ENCODE results near the gene CFI.
"Not testable (repeated sequence)": the region's sequence is repeated elsewhere in the genome, so short reads cannot be mapped to it uniquely, and the experiment has no call there.

CFI gene

GRCh38 chr4:109787807-109788206, 14.0 kb downstream of the CFI start:
- DNase-seq, result no peak

- no peak for DNase-seq
Measured at GRCh38 chr4:109786846-109787245, 15.0 kb downstream of the CFI start.

GRCh38 chr4:109782092-109782491, 19.7 kb downstream of the CFI start:
- not testable (repeated sequence) for DNase-seq

DNA sequence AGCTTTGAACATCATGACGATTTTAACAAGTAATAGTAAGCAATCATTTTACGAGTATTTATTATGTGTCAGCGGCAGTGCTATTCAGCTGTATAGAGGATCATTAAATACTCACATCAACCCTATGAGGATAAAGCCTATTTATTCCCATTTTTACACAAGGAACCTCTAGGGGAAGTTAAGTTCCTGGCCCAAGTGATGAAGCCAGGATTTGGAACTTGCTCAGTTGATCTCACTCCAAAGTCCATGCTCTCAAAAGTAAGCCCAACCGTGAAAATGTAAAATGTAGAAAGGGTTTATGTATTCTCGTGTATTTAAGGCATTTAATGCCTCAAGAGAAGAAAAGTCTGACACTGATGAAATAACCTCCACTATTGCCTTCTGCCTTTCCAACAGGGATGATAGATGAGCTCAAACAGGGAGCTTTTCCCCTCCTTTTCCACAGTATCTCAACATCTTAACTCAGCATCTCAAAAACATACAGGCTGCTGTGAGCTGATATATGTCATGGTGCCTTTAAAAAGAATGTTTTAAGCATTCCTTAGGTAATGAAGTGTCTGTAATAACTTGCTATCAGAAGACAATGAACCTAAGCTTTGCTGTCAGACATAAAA, 36.9 kb downstream of the CFI start:
- DNase-seq, result no peak

- DNase-seq, result no peak
Measured at GRCh38 chr4:109764376-109764775, 37.4 kb downstream of the CFI start.

DNA sequence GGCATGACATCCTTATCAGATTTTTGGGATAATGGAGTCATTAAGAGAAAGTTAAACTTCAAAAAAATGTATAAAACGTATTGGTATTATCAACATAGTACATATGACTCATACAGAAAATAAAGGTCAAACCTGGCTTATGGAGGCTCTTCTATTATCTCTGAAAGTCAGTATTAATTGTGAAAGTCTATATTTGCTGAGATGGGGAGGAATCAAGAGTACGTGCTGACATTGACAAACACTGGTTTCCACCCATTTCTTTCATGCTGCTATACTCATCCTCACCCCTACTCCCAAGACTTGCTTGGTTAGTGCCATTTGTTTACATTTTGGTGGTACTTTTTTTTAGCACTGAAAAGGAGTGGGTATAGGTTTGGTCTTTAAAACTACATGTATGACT, 41.1 kb downstream of the CFI start:
- DNase-seq, result no peak

- DNase-seq, result no peak
Measured at GRCh38 chr4:109755656-109756055, 46.1 kb downstream of the CFI start.

DNA sequence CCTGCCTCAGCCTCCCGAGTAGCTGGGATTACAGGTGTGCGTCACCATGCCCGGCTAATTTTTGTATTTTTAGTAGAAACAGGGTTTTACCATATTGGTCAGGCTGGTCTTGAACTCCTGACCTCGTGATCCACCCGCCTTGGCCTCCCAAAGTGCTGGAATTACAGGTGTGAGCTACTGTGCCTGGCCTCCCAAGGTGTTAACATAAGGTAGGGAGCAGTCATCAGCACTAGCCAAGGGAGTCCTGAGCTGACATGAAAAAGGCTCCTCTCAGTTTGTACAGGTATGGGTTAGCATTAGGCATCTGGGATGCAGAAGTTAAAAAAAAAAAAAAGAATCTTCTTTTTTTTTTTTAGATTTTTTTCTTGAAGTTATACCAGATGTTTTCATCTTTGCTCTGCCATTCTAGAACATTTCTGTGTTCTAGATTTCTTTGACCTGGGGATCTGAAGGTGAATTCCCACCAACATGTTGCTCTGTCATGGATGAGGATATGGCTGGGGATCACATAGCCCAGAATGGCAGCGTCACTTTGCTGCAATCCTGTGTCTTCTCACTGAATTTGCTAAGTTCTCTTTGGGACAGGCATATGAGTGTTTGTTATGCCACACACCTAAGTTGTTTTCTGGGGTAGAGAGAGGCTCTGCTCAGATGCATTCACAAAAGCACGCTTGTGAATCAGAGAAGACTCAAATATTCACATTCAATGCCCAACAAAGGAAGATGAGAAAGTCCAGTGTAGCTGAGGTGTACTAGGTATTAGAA, 47.5 kb downstream of the CFI start:
- DNase-seq, result no peak

DNA sequence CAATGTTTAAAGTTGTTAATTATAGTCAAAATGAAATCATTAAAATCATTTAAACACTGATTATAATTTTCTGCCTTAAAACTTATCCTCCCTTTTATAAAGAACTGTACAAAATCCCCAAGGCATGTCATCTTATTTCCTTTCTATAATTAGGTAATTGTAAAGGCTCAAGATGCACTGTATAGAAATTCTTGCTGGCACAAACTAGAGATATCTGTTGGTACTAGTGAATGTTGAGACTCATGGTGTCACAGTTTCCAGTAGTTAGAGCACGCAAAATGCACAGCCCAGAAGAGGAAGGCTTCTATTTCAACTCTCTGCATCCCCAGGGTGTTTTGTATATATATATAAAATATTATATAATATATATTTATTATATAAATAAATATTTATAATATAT, 49.3 kb downstream of the CFI start:
- DNase-seq, result peak; percentile 1

DNA sequence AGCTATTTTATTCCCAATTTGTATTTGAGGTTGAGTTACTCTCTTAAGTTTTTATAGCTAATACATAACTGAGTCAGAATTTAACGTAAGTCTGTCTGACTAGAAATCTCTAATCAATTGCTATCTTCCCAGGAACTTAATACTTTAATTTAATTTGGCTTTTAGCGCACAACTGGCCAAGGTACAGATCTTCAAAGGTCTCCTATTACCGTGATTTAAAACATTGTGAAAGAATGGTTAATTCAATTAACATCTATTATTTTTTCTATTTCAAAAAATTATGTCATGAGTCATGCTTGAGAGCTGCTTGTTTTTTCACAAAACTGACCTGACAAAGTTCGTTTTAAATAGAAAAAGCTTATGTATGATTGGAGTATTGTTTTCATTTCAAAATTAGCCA, 49.9 kb downstream of the CFI start:
- DNase-seq, result no peak

DNA sequence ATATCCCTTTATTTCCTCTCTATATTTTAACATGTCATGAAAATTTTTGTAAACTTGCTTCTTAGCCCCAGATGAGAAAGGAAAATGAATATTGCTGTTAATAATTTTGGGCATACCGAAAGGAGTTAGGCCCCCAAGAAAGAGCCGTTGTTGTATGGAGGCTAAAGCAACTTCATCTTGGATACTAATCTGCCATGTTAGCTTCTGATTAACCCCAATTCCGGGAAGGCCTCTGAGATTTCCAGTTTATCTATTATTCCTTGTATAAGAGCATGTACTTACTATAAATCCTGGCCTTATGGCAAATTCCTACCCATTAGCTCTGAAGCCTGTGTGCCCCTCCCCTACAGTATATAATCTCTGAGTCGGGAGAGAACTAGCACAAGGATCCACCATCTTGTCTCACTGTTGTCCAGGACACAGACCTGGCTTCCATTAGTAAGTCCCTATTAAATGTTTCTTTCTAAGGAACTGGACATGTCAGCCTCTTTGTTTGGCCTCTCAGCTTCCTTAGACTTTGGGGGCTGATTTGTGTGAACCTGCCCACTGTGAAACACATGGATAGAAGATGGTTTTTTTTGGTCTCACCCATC, 51.1 kb downstream of the CFI start:
- no peak for DNase-seq

DNA sequence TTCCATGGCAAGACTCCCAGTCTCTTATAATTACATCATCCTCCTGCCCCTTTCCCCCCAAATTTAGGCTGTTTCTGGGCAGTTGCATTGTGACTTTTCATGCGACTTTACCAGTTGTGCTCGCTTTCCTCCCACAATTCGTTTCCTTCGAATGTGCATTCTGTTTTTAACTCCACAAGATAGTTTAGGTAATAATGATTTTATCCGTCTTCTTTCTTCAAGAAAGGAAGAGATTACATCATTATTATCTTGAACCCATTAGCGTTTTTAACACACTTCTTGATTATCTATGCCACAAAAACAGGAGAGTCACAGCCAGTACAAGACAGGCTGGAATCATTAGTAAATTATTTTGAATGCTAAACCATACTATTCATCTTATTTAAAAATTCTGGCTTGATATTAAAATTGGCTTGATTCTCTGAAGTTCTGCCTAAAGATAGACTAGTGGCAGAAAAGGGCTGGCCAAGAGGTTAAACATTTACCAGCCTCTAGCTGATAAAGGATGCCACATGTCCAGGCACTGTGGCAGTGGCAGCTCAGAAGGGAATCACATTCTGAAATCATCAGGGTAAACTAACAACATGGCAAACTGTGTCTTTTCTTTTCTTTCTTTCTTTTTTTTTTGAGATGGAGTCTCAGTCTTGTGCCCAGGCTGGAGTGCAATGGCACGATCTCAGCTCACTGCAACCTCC, 52.3 kb downstream of the CFI start:
- no peak for DNase-seq

DNA sequence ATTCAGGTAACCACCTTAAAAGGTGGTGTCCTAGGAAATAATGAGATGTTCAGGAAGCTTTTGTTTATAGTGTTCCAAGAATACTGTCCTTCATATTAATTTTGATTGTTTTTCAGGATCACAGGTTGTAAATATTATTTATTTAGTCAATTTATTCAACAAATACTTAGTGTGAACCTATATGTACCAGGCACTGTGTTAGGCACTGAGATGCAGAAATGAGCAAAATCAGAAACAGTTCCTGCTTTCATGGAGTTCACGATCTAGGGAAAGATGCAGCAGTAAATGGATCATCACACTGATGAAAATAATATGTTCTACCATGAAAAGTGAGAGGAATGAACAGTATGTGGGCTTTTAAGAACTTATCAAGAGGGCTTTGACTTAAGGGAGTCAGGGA, 53.7 kb downstream of the CFI start:
- no peak for DNase-seq

GRCh38 chr4:109746728-109747127, 55.1 kb downstream of the CFI start:
- DNase-seq, result no peak

DNA sequence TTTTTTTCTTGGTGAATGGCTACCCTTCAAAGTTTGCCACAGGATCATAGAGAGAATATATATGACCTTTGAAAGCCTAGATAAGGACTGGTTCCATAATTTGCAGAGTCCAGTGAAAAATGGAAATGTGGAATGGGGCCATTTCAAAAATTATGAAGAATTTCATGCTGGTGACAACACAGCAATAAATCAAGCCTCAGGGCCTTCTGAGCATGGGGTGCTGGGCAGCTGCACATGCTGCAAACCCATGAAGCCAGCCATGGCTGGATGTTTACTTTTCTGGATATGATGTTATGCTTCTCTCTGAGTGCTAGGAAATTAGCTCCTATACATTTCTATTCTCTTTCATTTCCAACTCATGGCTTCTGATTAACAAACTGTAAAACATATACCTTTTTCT, 56.0 kb downstream of the CFI start:
- no peak for DNase-seq

- DNase-seq, result no peak
Measured at GRCh38 chr4:109739547-109739946, 62.3 kb downstream of the CFI start.

DNA sequence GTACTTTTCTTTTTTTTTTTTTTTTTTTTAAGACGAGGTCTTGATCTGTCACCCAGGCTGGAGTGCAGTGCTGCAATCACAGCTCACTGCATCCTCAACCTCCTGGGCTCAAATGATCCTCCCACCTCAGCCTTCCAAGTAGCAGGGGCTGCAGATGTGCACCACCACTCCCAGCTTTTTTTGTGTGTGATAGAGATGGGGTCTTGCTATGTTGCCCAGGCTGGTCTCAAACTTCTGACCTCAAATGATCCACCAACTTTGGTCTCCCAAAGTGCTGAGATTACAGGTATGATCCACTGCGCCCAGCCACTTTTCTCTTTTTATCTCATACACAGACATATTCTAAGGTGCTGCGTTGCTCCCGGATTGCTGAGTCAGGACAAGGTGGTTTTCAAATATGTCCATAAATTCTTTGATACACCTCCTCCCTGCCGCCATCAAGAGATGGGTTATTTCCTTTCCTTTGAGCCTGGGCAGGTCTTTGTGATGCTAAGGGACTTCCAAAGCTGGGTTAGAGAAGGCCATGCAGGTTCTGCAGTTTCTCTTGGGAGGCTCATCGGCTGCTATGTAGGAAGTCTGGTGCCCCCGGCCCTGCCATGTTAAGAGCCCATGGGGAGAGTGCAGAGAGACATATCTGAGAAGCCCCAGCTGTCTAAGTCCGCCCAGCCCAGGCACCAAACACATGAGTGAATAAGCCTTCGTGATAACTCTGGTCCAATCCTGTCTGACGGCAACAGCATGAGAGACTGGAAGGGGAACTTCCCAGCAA, 63.5 kb downstream of the CFI start:
- DNase-seq, result no peak

- no peak for DNase-seq
Measured at GRCh38 chr4:109735566-109736365, 66.0 kb downstream of the CFI start.

GRCh38 chr4:109733728-109734127, 68.1 kb downstream of the CFI start:
- DNase-seq, result no peak

GRCh38 chr4:109730619-109731545, 70.9 kb downstream of the CFI start:
- DNase-seq, result no peak
